GM10266 (cell line): ENCODE results near the gene NODAL.

ENCODE experiments used
- DNase-seq: peaks from one replicate; pipeline ENCODE4 v3.0.0; 2012; ENCODE audit errors: extremely low spot score
- CTCF ChIP-seq: IDR thresholded peaks from 2 replicates; pipeline ENCODE4 v1.5.1; 2012; ENCODE audit warnings: mild to moderate bottlenecking, low read depth; ENCODE audit not compliant: control insufficient read depth, insufficient read depth; ENCODE audit errors: missing control alignments

The NODAL gene

GRCh38 chr10:70475661-70476060 is 34.2 kb upstream of the NODAL start:
- no peak for TF ChIP-seq CTCF
- no peak for DNase-seq

GRCh38 chr10:70474780-70475179 is 33.3 kb upstream of the NODAL start:
- no peak for TF ChIP-seq CTCF
- DNase-seq, result no peak

- DNase-seq, result no peak
- no peak for TF ChIP-seq CTCF
Observed at GRCh38 chr10:70472799-70473454, 31.4 kb upstream of the NODAL start.

- TF ChIP-seq CTCF, result no peak
- no peak for DNase-seq
Observed at GRCh38 chr10:70466951-70467350, 25.5 kb upstream of the NODAL start.

- DNase-seq, result no peak
- no peak for TF ChIP-seq CTCF
Observed at GRCh38 chr10:70465832-70466231, 24.4 kb upstream of the NODAL start.

- TF ChIP-seq CTCF, result no peak
- no peak for DNase-seq
Observed at GRCh38 chr10:70465278-70465677, 23.8 kb upstream of the NODAL start.

- DNase-seq, result no peak
- no peak for TF ChIP-seq CTCF
Observed at GRCh38 chr10:70462349-70462984, 21.0 kb upstream of the NODAL start.
